Activated naive CD8-positive, alpha-beta T cell treated with anti-CD3 and anti-CD28 coated beads, Interleukin-2, amount 50 U/mL, for 24 hours (primary cell): ENCODE data around the gene ITPR1.
"Not testable (repeated sequence)": the region's sequence is repeated elsewhere in the genome, so short reads cannot be mapped to it uniquely, and the experiment has no call there.

Source experiments
- ATAC-seq: fragments of 150-1000 bp; cut with Tn5 transposase; one replicate; pipeline ENCODE4 v1.10.0; 2021
- DNase-seq: peaks from one replicate; pipeline ENCODE4 v3.0.0; 2021
- H3K27ac Mint-ChIP-seq: one replicate; pipeline ENCODE4 v1.8.0; 2021; ENCODE audit warnings: mild to moderate bottlenecking, mixed read lengths
- H3K27me3 Mint-ChIP-seq: one replicate; pipeline ENCODE4 v1.8.0; 2021; ENCODE audit warnings: mixed read lengths
- H3K36me3 Mint-ChIP-seq: one replicate; pipeline ENCODE4 v1.8.0; 2021; ENCODE audit warnings: low read depth, mixed read lengths
- H3K4me1 Mint-ChIP-seq: one replicate; pipeline ENCODE4 v1.8.0; 2021; ENCODE audit warnings: mixed read lengths
- H3K4me3 Mint-ChIP-seq: one replicate; pipeline ENCODE4 v1.8.0; 2021; ENCODE audit warnings: mild to moderate bottlenecking, moderate library complexity, mixed read lengths
- H3K9me3 Mint-ChIP-seq: one replicate; pipeline ENCODE4 v1.8.0; 2021; ENCODE audit warnings: mixed read lengths

Gene ITPR1

DNA sequence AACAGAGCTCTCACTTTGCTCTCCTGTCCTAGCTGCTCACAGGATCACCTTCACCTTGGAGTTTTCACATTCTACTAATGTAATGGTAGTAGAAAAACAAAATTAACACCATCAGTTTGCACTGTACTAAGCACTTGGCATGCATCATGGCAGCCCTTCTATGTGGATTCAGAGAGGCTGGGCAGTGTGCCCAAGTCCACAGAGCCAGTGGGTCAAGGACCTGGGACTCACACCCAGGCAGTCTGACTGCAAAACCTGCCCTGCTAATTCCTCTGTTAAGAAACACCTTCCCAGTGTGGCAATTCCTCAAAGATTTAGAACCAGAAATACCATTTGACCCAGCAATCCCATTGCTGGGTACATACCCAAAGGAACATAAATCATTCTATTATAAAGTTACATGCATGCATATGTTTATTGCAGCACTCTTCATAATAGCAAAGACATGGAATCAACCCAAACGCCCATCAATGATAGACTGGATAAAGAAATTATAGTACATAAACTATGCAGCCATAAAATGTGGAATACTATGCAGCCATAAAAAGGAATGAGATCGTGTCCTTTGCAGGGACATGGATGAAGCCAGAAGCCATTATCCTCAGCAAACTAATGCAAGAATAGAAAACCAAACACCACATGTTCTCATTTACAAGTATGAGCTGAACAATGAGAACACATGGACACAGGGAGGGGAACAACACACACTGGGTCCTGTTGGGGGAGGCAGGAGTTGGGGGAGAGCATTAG lies 269.5 kb downstream of the ITPR1 start:
- not testable (repeated sequence) for H3K27ac Mint-ChIP-seq, H3K4me3 Mint-ChIP-seq, DNase-seq, H3K4me1 Mint-ChIP-seq, H3K27me3 Mint-ChIP-seq, ATAC-seq
- Mint-ChIP-seq H3K9me3 (peaks cover 15% of the 10 kb centered on the region), H3K36me3 (peaks cover 79% of the 10 kb centered on the region)

DNA sequence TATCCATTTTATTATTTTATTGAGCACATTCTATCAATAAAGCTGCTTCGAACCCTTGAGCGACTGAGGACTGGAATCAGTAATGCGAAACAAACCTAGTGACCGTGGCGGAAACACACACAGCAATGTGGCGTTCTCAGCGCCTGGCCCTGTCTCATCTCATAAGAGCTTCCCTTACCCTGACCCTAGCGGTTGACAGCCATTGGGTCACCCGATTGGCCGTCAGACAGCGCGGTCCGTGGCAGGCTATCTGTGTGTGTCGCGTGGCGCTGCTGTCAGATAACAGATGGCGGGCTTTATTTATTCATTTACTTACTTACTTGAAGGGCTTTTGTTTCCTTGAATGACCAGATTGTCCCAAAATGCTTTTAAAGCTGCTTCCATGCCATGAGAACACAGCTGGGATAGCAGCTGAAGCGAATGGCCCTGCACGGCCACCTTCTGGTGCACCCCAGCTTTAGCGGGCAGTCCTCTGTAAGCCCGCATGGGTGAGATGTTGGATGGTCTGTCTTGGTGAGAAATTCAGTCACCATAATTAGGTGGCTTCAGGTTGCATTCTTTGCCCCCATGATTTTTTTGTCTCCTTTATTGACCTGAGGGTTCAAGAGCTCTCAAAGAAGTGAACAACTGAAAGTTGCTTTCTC lies 270.6 kb downstream of the ITPR1 start:
- ATAC-seq = no peak
- Mint-ChIP-seq H3K4me3 (no peak overlapping the region), H3K36me3 (peaks cover 81% of the 10 kb centered on the region), H3K4me1 (peaks cover 2% of the 10 kb centered on the region), H3K27me3 (no peaks in the 10 kb centered on the region), H3K9me3 (peaks cover 15% of the 10 kb centered on the region), H3K27ac (no peak overlapping the region)
- no peak for DNase-seq

DNA sequence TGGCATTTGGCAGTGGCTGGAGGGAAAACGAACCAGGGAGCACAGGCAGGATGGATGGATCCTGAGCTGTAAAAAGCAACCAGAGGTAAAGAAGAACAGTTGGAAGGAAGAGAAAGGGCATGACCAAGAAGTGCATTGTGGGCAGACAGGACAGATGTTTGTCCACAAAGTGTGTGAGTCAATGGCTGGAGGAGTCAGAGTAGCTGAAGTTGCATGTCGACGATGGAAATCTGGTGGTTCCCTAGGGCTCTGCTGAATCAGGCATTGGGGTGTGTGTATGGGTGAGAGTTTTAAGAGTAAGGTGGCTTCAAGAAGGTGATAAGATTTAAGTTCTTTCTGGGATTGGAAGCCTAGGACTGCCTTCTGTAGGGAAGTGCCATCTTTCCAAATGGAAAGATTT lies 272.1 kb downstream of the ITPR1 start:
- no peak for ATAC-seq
- Mint-ChIP-seq H3K4me3 (no peak overlapping the region), H3K9me3 (peaks cover 15% of the 10 kb centered on the region), H3K4me1 (peaks cover 2% of the 10 kb centered on the region), H3K27ac (no peak overlapping the region), H3K36me3 (peaks cover 78% of the 10 kb centered on the region), H3K27me3 (no peaks in the 10 kb centered on the region)
- no peak for DNase-seq

DNA sequence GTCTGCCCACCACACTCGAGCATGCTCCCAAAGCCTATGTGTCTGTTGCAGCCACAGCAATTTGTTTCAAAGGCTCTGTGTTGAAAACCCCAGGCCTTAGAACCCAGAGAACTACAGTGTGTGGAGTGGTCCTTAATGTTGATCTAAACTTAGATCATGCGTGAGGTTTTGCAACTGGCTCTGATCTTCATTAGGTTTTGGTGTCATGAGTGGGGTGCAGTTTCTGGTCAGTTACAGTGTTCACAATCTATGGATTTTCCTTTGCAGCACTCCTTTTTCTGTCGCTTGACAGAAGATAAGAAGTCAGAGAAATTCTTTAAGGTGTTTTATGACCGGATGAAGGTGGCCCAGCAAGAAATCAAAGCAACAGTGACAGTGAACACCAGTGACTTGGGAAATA lies 273.1 kb downstream of the ITPR1 start:
- no peak for ATAC-seq
- Mint-ChIP-seq H3K36me3 (peaks cover 72% of the 10 kb centered on the region), H3K27me3 (no peaks in the 10 kb centered on the region), H3K27ac (no peak overlapping the region), H3K9me3 (peaks cover 15% of the 10 kb centered on the region), H3K4me1 (peaks cover 2% of the 10 kb centered on the region), H3K4me3 (no peak overlapping the region)
- no peak for DNase-seq

DNA sequence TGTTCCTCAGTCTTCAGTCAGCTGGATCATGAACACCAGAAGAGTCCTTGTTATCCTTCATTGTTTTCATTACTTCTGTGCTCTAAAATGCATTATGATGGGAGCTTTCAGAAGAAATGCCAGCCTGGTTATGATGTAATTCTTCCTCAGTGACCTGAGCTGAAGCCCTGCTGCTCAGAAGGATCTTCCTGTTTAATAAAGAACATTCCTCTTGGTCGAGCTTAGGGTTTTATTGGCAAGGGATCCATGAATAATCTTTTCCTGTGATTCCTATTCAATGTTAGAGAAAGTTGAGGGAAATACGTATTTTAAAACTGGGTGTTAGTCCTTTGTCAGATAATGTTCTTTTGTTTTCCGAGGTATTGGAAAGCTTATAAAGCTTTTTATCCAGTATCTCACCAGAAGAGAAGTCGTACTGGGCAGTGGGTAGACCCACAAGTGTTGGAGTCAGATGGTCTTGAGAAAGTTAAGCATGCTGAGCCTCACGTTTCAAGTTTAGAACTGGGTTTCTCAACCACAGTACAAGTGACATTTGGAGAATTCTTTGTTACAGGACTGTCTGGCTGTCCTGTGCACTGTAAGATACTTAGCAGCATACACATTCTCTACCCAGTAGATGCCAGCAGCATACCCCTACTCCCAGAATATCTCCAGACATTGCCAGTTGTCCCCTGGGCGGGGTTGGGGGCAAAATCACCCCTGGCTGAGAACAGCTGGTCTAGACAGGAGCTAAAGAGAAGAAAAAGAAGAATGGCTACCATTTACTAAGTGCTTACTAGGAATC lies 273.8 kb downstream of the ITPR1 start:
- H3K9me3 Mint-ChIP-seq = peaks cover 15% of the 10 kb centered on the region
- no peak overlapping the region for H3K4me3 Mint-ChIP-seq
- H3K27me3 Mint-ChIP-seq = no peaks in the 10 kb centered on the region
- DNase-seq (no peak), ATAC-seq (no peak)
- H3K27ac Mint-ChIP-seq = no peak overlapping the region
- H3K36me3 Mint-ChIP-seq = peaks cover 66% of the 10 kb centered on the region
- peaks cover 2% of the 10 kb centered on the region for H3K4me1 Mint-ChIP-seq

DNA sequence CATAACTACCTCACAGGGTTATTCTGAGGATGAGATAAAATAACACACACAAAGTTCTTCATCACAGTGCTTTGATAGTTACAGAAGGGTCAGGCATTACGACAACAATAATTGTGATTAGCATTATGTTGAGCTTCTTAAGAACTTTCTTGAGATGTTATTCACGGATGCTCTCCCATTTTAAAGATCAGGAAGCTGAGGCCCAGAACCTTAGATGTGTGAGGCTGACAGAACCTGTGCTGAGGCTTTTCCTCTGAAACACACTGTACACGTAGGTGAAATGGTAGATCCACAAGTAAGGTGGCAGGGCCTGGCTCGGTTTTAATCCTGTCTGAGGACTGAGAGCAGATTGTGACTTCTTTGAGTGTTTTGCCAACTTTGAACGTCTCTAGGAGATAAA lies 274.9 kb downstream of the ITPR1 start:
- peaks cover 11% of the 10 kb centered on the region for H3K9me3 Mint-ChIP-seq
- peaks cover 4% of the 10 kb centered on the region for H3K4me1 Mint-ChIP-seq
- H3K27ac Mint-ChIP-seq = peak overlapping the region; percentile 58
- H3K36me3 Mint-ChIP-seq = peaks cover 64% of the 10 kb centered on the region
- DNase-seq (no peak), ATAC-seq (no peak)
- H3K4me3 Mint-ChIP-seq = no peak overlapping the region
- no peaks in the 10 kb centered on the region for H3K27me3 Mint-ChIP-seq

DNA sequence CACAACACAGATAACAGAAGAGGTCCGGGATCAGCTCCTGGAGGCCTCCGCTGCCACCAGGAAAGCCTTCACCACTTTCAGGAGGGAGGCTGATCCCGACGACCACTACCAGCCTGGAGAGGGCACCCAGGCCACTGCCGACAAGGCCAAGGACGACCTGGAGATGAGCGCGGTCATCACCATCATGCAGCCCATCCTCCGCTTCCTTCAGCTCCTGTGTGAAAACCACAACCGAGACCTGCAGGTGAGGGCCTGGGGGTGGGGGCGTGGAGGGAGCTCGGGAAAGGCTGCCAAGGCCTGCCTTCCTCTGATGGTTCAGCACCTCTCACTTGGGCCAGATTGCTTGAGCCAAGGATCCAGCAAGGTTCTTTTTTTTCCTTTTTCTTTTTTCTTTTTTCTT lies 275.4 kb downstream of the ITPR1 start:
- DNase-seq (no peak), ATAC-seq (no peak)
- Mint-ChIP-seq H3K4me3 (no peak overlapping the region), H3K27ac (no peak overlapping the region), H3K4me1 (peaks cover 8% of the 10 kb centered on the region), H3K36me3 (peaks cover 64% of the 10 kb centered on the region), H3K27me3 (no peaks in the 10 kb centered on the region), H3K9me3 (peaks cover 8% of the 10 kb centered on the region)

DNA sequence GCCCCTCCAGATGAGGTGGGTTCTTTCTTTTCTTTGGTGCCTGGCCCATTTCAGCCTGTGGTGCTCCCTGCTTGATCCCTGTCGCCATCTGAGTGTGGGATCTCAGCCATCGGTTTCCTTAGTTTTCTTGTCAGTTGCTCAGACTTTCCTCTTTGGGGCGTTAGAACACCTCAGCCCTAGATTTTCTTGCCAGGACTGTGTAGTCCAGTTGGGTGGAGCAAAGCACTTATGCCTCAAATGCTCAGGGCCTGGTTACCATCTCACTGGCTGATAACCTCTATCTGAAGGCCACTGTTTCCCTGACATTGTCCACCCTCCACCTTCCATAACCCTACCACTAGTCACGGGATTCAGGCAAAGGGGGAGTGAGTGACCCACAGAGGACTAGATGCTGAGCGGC lies 277.4 kb downstream of the ITPR1 start:
- peaks cover 14% of the 10 kb centered on the region for H3K4me1 Mint-ChIP-seq
- ATAC-seq (no peak), DNase-seq (no peak)
- no peaks in the 10 kb centered on the region for H3K27me3 Mint-ChIP-seq
- no peak overlapping the region for H3K27ac Mint-ChIP-seq
- H3K36me3 Mint-ChIP-seq = peaks cover 61% of the 10 kb centered on the region
- no peak overlapping the region for H3K4me3 Mint-ChIP-seq
- peaks cover 8% of the 10 kb centered on the region for H3K9me3 Mint-ChIP-seq

DNA sequence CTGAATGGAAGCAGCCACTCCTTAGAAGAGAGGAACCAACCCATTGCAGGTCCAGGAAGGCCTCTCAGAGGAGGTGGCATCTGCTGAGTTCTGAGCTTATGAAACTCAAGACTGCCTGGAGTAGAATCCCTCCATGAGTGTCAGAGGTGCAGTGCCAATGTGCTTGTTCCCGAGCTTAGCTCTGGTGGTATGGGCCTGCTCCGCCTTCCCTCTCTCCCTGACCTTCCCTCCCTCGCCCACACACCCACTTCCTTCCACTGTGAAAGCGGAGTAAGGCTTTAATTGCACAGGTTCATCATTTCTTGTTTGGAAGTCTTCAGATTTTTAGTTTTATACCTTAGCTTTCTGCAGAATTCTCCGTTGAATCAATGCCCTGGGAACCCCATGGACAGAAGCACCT lies 278.1 kb downstream of the ITPR1 start:
- Mint-ChIP-seq H3K4me3 (no peak overlapping the region), H3K9me3 (peaks cover 2% of the 10 kb centered on the region), H3K4me1 (peaks cover 20% of the 10 kb centered on the region), H3K36me3 (peaks cover 58% of the 10 kb centered on the region), H3K27me3 (no peaks in the 10 kb centered on the region), H3K27ac (no peak overlapping the region)
- DNase-seq = no peak
- ATAC-seq = no peak

DNA sequence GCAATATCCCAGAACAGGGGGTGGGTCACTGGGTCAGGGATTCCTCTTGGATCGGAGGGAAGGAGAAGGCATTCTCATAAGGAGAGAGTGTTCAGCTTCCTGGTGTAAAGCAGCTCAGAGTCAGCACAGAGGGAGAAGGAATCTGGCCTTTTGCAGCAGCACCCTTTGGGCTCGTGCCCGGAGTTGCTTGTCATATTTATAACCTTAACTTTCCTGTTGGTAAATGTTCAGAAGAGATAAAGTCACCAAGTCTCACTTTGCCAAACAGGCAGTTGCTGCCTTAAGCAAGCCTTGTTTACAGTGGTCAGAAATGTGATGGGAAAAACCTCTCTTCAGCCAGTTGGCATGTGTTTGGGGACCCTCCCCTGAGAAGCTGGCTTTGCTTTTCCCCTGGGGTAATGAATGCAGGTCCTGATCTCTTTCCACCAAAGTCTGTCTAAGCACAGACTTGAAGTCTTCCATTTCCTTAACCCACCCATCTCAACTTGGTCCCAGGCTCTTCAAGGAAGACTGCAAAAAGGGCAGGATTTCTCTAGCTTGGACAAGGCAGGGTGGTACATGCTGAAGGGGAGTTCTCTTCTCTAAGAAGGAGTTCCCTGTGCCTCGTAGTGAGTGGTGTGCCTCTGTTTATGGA lies 279.1 kb downstream of the ITPR1 start:
- no peaks in the 10 kb centered on the region for H3K27me3 Mint-ChIP-seq
- no peak overlapping the region for H3K4me3 Mint-ChIP-seq
- H3K9me3 Mint-ChIP-seq = no peaks in the 10 kb centered on the region
- peaks cover 53% of the 10 kb centered on the region for H3K36me3 Mint-ChIP-seq
- ATAC-seq = no peak
- no peak for DNase-seq
- peaks cover 31% of the 10 kb centered on the region for H3K4me1 Mint-ChIP-seq
- no peak overlapping the region for H3K27ac Mint-ChIP-seq

DNA sequence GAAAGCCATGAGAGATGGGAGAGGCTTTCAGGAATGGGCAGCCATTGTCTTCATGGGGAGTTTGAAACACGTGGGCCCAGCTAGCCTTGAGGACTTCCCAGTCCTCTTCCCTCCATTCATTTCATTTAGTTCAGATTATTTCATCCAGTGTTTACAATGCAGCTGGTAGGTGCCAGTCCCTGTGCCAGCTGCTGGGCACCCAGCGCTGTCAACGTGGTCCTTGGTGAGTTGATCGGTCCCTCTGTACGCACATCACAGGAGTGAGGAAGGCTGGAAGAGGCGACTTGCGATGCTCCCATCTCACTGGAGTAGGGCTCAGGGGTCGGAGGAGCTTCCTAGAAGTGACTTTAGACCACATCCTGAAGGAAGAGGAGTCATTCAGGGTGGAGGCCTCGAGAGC lies 279.7 kb downstream of the ITPR1 start:
- Mint-ChIP-seq H3K27ac (peak overlapping the region; percentile 77), H3K36me3 (peaks cover 53% of the 10 kb centered on the region)

DNA sequence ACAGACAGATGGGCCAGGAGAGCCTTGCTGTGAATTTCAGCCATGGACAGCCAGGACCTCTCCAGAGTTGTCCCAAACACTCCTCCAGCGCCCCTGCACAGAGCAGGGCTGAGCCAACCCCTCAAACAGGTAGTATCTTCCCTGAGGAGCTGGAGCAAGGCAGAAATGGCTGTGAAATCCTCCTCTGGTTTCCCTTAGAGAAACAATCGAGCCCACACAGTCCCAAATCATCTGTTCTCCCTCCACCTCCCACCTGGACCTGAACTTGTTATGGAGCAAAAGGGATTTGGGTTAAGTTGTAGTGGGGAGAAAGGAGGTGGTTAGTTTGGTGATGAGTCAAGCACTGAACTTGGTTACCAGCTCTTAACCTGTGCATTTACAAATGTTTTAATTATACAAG lies 280.4 kb downstream of the ITPR1 start:
- ATAC-seq (no peak), DNase-seq (no peak)
- Mint-ChIP-seq H3K36me3 (peaks cover 55% of the 10 kb centered on the region), H3K4me1 (peaks cover 43% of the 10 kb centered on the region), H3K9me3 (no peaks in the 10 kb centered on the region), H3K27ac (no peak overlapping the region), H3K4me3 (no peak overlapping the region), H3K27me3 (no peaks in the 10 kb centered on the region)

More for the DNA sequence above, 279.7 kb downstream of the ITPR1 start:
- Mint-ChIP-seq H3K9me3 (no peaks in the 10 kb centered on the region), H3K4me3 (no peak overlapping the region), H3K4me1 (peaks cover 36% of the 10 kb centered on the region), H3K27me3 (no peaks in the 10 kb centered on the region)
- DNase-seq (no peak), ATAC-seq (no peak)

DNA sequence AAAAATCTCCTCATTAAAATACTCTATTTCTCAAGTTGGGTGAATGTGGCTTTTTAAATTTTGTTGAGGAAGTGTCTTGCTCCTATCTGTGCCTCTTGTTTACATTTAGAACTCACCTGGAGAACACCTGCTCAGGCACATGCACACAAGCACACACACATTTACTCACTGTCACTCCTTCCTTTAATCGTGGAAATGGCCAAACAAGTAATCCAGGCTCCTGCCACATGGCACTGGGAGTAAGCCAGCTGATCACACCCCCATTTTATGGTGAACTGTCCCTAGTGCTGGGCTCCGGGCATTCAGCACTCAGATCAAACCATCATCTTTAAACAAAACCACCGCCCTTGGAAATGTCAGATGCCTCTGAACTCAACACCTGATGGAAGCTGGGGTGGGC lies 281.4 kb downstream of the ITPR1 start:
- DNase-seq (no peak), ATAC-seq (no peak)
- Mint-ChIP-seq H3K4me1 (peaks cover 46% of the 10 kb centered on the region), H3K36me3 (peaks cover 59% of the 10 kb centered on the region), H3K9me3 (no peaks in the 10 kb centered on the region), H3K4me3 (no peak overlapping the region), H3K27ac (peak overlapping the region; percentile 3), H3K27me3 (no peaks in the 10 kb centered on the region)

DNA sequence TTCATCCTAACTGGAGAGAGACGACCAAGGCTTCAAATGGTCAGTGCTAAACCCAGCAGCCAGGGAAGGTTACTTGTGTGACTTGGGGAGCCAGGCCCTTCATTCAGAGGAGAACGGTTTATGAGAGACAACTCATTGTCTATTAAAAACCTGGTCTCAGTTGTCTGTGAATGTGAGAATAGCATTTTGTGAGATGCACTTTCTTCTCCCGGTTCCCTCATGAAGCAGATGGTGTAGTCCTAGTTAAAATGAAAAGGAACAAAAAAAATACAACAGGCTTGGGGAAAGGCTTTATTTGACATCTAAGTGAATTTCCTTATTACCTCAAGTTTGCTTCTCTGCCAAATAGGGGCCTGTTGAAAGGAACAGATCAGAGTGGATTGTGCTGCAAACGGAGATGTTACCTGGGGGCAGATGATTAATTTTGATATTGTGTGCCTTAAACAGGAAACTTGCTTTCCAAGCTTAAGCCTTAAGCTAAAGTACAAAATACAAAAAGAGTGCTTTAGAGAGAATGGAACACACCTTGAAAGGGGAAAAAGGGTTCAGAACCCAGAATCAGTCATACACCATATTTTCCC lies 283.3 kb downstream of the ITPR1 start:
- DNase-seq (no peak), ATAC-seq (no peak)
- Mint-ChIP-seq H3K4me1 (peaks cover 48% of the 10 kb centered on the region), H3K27ac (peak overlapping the region; percentile 93), H3K9me3 (no peaks in the 10 kb centered on the region), H3K27me3 (no peaks in the 10 kb centered on the region), H3K4me3 (peak overlapping the region; percentile 13), H3K36me3 (peaks cover 68% of the 10 kb centered on the region)
